Measurements from ENCODE around the gene TAF1D.

The TAF1D gene

GRCh38 chr11:93740730-93741093, 583 bp downstream of the TAF1D start:
- H3K4me3 ChIP-seq, result peak overlapping the region; percentile 93
- in situ Hi-C loops (cut with MboI; ENCODE audit: low sequenced_read_pairs), result loop anchor here (5.0 to 25.0 kb wide), 2 partner anchors 42 to 397 kb away; partner anchors contain the start of genes MED17 and PANX1
- H3K27me3 ChIP-seq (ENCODE audit: low read depth), result no peaks in the 10 kb centered on the region
- peak; percentile 50 to 77 for DNase-seq (ENCODE audit: low spot score in 2 of 2)
- H3K36me3 ChIP-seq (replicated peaks), result peaks cover 54% of the 10 kb centered on the region
- peaks cover 42% of the 10 kb centered on the region for H3K4me1 ChIP-seq
- H3K9me3 ChIP-seq, result no peaks in the 10 kb centered on the region

GRCh38 chr11:93740031-93740729, 1.1 kb downstream of the TAF1D start:
- Histone ChIP-seq H3K4me3 (peak overlapping the region; percentile 93), H3K27me3 (ENCODE audit: low read depth) (no peaks in the 10 kb centered on the region), H3K9me3 (no peaks in the 10 kb centered on the region), H3K4me1 (peaks cover 43% of the 10 kb centered on the region), H3K36me3 (replicated peaks) (peaks cover 59% of the 10 kb centered on the region)
- in situ Hi-C loops (cut with MboI; ENCODE audit: low sequenced_read_pairs), result loop anchor here (5.0 to 25.0 kb wide), 2 partner anchors 42 to 397 kb away; partner anchors contain the start of genes MED17 and PANX1
- peak in 1 of 2 experiments; percentile 49 for DNase-seq (ENCODE audit: low spot score in 2 of 2)

GRCh38 chr11:93738647-93739081, 2.6 kb downstream of the TAF1D start:
- in situ Hi-C loops (cut with MboI; ENCODE audit: low sequenced_read_pairs), result loop anchor here (25.0 kb wide), 1 partner anchor 399 kb away; the partner anchor contains the start of gene PANX1
- Histone ChIP-seq H3K27me3 (ENCODE audit: low read depth) (no peaks in the 10 kb centered on the region), H3K4me1 (peaks cover 47% of the 10 kb centered on the region), H3K36me3 (replicated peaks) (peaks cover 74% of the 10 kb centered on the region), H3K9me3 (no peaks in the 10 kb centered on the region), H3K4me3 (peak overlapping the region; percentile 93)
- DNase-seq (ENCODE audit: low spot score in 2 of 2), result no peak

DNA sequence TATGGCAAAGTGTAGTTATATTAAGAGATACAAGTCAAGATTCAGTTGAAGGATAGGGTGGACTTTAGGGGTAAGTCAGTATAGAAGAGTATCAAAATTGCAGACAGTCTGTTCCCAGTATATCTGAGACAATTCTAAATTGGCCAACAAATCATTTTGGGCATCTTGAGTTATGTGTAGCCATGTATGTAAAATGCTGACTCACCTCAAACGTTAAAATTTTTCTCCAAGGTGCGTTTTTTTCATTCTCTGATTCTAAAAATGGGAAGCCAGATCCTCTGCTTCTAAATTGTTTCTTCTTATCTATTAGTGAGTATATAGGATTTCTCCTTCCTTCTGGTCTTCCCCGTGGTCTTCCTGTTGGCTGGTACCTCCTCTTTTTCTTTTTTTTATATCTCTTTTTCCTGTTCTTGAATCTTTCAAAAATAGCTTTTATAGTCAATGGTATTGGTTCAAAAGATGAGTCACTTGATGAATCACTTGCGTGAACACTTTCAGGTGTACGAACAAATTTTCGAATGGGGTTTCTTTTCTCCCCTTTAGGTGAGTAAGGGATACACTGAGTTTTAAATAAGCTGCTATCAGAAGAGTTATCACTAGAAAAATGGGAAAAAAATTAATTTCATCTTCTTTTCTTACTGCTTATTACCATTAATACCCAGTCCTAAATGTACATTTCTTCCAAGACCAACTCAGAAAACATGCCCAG, 3.2 kb downstream of the TAF1D start:
- Histone ChIP-seq H3K4me3 (peak overlapping the region; percentile 93), H3K4me1 (peaks cover 47% of the 10 kb centered on the region), H3K27me3 (ENCODE audit: low read depth) (no peaks in the 10 kb centered on the region), H3K36me3 (replicated peaks) (peaks cover 80% of the 10 kb centered on the region), H3K9me3 (no peaks in the 10 kb centered on the region)
- in situ Hi-C loops (cut with MboI; ENCODE audit: low sequenced_read_pairs), result loop anchor here (25.0 kb wide), 1 partner anchor 399 kb away; the partner anchor contains the start of gene PANX1
- no peak for DNase-seq (ENCODE audit: low spot score in 2 of 2)

DNA sequence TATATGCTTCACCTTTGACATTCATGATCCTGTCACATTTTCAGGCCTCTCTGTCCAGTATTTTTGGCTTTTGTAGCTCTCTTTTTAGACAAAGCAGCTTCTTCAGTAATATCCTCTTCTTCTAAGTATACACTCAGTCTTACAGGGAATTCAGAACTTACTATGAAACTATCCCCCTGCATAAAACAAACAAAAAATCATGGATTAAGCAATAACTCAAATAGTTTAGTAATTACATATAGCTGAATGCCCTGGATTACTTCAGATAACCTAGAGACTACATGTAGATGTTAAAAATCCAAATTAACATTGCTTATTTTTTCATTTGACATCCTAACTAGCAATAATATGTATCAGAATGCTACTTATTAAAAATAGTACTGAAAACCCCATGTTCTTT, 5.2 kb downstream of the TAF1D start:
- no peaks in the 10 kb centered on the region for H3K9me3 ChIP-seq
- peaks cover 48% of the 10 kb centered on the region for H3K4me1 ChIP-seq
- in situ Hi-C loops (cut with MboI; ENCODE audit: low sequenced_read_pairs), result loop anchor here (25.0 kb wide), 1 partner anchor 401 kb away; the partner anchor contains the start of gene PANX1
- peaks cover 98% of the 10 kb centered on the region for H3K36me3 ChIP-seq (replicated peaks)
- no peaks in the 10 kb centered on the region for H3K27me3 ChIP-seq (ENCODE audit: low read depth)
- no peak overlapping the region for H3K4me3 ChIP-seq
- DNase-seq (ENCODE audit: low spot score in 2 of 2), result no peak

DNA sequence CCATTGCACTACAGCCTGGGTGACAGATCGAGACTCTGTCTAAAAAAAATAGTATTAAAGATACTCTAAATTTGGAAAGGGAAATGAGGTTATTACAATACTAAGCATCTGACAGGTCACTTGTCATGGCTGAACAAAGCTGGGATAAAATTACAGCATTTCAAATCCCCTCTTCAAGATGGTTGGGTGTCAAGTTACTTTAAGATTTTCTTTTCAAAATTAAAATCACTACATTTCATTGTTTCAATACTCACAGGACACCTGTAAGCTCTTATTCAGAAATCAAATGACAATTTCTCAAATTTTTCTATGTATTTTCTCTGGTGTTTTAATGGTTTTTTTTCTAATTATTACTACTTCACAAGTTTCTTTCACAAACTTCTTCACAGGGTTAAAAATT, 5.7 kb downstream of the TAF1D start:
- Histone ChIP-seq H3K9me3 (no peaks in the 10 kb centered on the region), H3K4me1 (peaks cover 52% of the 10 kb centered on the region), H3K36me3 (replicated peaks) (peaks cover 98% of the 10 kb centered on the region), H3K27me3 (ENCODE audit: low read depth) (no peaks in the 10 kb centered on the region), H3K4me3 (no peak overlapping the region)
- DNase-seq (ENCODE audit: low spot score in 2 of 2), result no peak
- in situ Hi-C loops (cut with MboI; ENCODE audit: low sequenced_read_pairs), result loop anchor here (25.0 kb wide), 1 partner anchor 402 kb away; the partner anchor contains the start of gene PANX1

DNA sequence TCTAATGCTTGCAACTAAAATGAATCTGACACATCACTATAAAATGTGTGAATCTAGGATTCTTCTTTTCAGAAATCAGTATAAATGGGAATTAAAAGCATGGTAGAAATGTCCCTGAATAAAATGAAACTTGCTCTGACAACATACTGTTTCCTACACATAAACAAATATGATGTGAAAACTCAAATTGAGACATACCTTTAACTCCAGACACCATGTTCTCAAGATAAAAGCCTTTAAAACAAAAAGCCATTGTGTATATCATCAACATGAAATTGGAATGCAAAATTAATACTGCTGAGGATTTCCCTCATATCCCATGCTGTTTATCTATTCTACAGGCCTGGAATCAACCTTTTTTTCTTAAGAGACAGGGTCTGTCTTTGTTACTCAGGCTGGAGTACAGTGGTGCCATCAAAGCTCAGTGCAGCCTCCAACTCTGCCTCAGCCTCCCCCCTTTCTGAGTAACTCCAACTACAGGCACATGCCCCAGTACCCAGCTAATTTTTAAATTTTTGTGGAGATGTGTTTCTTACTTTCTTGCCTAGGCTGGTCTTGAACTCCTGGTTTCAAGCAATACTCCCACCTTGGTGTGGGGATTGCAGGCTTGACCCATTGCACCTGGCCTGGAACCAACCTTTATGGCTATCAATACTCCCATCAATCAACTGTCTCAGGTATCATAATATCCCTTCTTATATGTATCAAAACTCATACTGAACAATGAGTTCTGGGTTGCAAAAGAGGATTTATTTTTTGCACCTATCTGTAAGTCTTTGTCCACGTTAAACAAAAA, 6.7 kb downstream of the TAF1D start:
- Histone ChIP-seq H3K9me3 (no peaks in the 10 kb centered on the region), H3K27me3 (ENCODE audit: low read depth) (no peaks in the 10 kb centered on the region), H3K36me3 (replicated peaks) (peaks cover 100% of the 10 kb centered on the region), H3K4me3 (no peak overlapping the region), H3K4me1 (peaks cover 52% of the 10 kb centered on the region)
- in situ Hi-C loops (cut with MboI; ENCODE audit: low sequenced_read_pairs), result loop anchor here (25.0 kb wide), 1 partner anchor 403 kb away; the partner anchor contains the start of gene PANX1
- DNase-seq (ENCODE audit: low spot score in 2 of 2), result no peak

- in situ Hi-C loops (cut with MboI; ENCODE audit: low sequenced_read_pairs), result loop anchor here (25.0 kb wide), 1 partner anchor 404 kb away; the partner anchor contains the start of gene PANX1
- no peak for DNase-seq (ENCODE audit: low spot score in 2 of 2)
- peaks cover 52% of the 10 kb centered on the region for H3K4me1 ChIP-seq
These were observed 7.8 kb downstream of the TAF1D start for GRCh38 chr11:93733474-93733873.

GRCh38 chr11:93732237-93732892, 8.9 kb downstream of the TAF1D start:
- Histone ChIP-seq H3K9me3 (no peaks in the 10 kb centered on the region), H3K4me1 (peaks cover 41% of the 10 kb centered on the region), H3K27me3 (ENCODE audit: low read depth) (no peaks in the 10 kb centered on the region), H3K4me3 (no peak overlapping the region), H3K36me3 (replicated peaks) (peaks cover 100% of the 10 kb centered on the region)
- DNase-seq (ENCODE audit: low spot score in 2 of 2), result no peak
- in situ Hi-C loops (cut with MboI; ENCODE audit: low sequenced_read_pairs), result loop anchor here (25.0 kb wide), 1 partner anchor 405 kb away; the partner anchor contains the start of gene PANX1

More at GRCh38 chr11:93733474-93733873, 7.8 kb downstream of the TAF1D start:
- Histone ChIP-seq H3K36me3 (replicated peaks) (peaks cover 100% of the 10 kb centered on the region), H3K27me3 (ENCODE audit: low read depth) (no peaks in the 10 kb centered on the region), H3K4me3 (no peak overlapping the region), H3K9me3 (no peaks in the 10 kb centered on the region)

- H3K4me1 ChIP-seq, result peaks cover 21% of the 10 kb centered on the region
- H3K27me3 ChIP-seq (ENCODE audit: low read depth), result no peaks in the 10 kb centered on the region
- in situ Hi-C loops (cut with MboI; ENCODE audit: low sequenced_read_pairs), result loop anchor here (25.0 kb wide), 1 partner anchor 407 kb away; the partner anchor contains the start of gene PANX1
- H3K4me3 ChIP-seq, result no peak overlapping the region
- no peaks in the 10 kb centered on the region for H3K9me3 ChIP-seq
- DNase-seq (ENCODE audit: low spot score in 2 of 2), result peak in 1 of 2 experiments; percentile 42
- H3K36me3 ChIP-seq (replicated peaks), result peaks cover 93% of the 10 kb centered on the region
These were observed 10.9 kb downstream of the TAF1D start for GRCh38 chr11:93730108-93731107.

DNA sequence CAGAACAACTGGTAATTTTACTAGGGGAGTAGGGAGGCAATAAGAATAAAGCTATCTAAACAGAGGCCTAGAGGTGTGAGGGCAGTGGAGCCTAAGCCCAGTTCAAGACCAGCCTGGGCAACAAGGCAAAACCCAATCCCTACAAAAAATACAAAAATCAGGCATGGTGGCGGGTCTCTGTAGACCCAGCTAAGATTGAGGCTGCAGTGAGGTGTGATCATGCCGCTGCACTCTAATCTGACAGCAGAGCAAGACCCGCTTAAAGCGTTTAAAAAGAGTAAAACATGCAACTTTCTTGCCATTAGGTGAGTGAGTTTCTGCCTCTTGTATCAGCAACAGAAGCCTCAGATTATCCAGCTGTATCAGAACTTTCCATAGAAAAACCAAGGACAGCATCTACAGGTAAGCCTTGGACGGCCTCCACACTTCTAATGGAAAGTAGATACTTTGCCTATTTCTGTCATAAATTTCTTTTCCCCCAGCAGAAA, 12.1 kb downstream of the TAF1D start:
- DNase-seq (ENCODE audit: low spot score in 2 of 2), result no peak
- H3K36me3 ChIP-seq (replicated peaks), result peaks cover 90% of the 10 kb centered on the region
- H3K27me3 ChIP-seq (ENCODE audit: low read depth), result no peaks in the 10 kb centered on the region
- no peak overlapping the region for H3K4me3 ChIP-seq
- in situ Hi-C loops (cut with MboI; ENCODE audit: low sequenced_read_pairs), result loop anchor here (25.0 kb wide), 1 partner anchor 408 kb away; the partner anchor contains the start of gene PANX1
- H3K4me1 ChIP-seq, result peaks cover 13% of the 10 kb centered on the region
- no peaks in the 10 kb centered on the region for H3K9me3 ChIP-seq

DNA sequence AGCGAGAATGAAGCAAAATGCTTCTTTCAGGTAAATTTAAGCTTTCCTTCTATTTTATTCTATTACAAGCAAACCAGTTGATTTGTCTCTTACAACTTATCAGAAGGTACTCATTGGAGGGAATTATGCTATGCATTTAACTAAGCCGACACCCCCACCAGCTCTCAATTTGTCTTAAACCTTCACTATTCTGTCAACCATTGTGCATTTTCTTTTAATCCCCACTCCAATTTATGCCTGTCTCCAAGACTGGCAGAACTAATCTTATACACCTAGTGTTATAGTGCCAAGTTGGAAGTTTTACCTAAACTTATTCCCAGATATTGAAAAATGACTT, 12.5 kb downstream of the TAF1D start:
- Histone ChIP-seq H3K4me1 (peaks cover 9% of the 10 kb centered on the region), H3K36me3 (replicated peaks) (peaks cover 90% of the 10 kb centered on the region), H3K9me3 (no peaks in the 10 kb centered on the region), H3K27me3 (ENCODE audit: low read depth) (no peaks in the 10 kb centered on the region), H3K4me3 (no peak overlapping the region)
- DNase-seq (ENCODE audit: low spot score in 2 of 2), result no peak
- in situ Hi-C loops (cut with MboI; ENCODE audit: low sequenced_read_pairs), result loop anchor here (25.0 kb wide), 1 partner anchor 409 kb away; the partner anchor contains the start of gene PANX1

Measured in HAP-1 (cell line).